ENCODE measurements around the gene KLF12. TPM values are rescaled to one million over a fixed set of nuclear protein-coding genes. Genes with fewer than 3 reads are reported as not detected.

The KLF12 gene
- total RNA-seq, 2 donors from 2014 or later, result 19.9 to 23.8 TPM

DNA sequence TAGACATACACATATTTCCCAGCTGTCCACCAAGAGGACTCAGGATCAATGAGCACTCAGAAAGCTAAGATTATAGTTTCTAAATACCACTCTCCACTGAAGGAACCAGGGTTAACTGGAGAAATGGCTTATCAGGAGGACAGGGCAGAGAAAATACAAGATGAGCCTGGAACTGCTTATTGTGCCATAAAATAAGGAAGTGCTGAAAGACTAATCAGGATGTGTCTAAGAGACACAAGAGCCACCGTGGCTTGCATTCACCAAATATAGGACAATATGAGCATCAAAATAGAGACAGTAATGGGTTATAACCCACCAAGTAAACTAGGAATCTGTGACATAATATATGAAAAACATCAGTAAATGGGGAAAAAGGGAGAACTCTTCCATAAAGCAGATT lies 32.8 kb downstream of the KLF12 start:
- Histone ChIP-seq H3K27ac (no peak overlapping the region), H3K27me3 (replicated peaks; ENCODE audit: insufficient read depth) (no peaks in the 10 kb centered on the region), H3K4me1 (ENCODE audit: control insufficient read depth in 1 of 2, low read depth in 2 of 2) (peaks cover 8 to 18% of the 10 kb centered on the region in 2 donors), H3K4me3 (no peak overlapping the region), H3K9me3 (no peaks in the 10 kb centered on the region), H3K36me3 (no peaks in the 10 kb centered on the region)
- DNase-seq (ENCODE audit: low spot score) (no peak), ATAC-seq (ENCODE audit: insufficient number of reproducible peaks, low FRiP score, low read depth) (no peak)
- no peak for TF ChIP-seq CTCF (IDR thresholded peaks at IDR 0.05)

DNA sequence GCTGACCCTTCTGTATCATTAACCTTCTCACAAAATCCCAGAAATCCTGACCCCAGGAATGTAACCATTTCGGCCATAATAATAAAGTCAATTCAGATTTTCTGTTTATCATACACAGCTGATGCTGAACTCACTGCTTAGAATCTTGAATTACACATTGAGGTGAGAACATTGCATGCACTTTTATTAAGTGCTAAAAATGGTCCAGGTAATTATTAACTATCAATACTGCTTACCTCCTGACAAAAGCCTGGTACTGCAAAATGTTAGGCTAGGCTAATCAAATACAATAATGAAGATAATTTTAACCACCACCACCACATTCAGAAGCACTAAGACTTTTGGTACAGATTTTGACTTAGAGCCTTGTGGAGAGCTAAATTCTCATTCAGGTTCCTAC lies 36.1 kb downstream of the KLF12 start:
- Histone ChIP-seq H3K9me3 (no peaks in the 10 kb centered on the region), H3K4me1 (ENCODE audit: control insufficient read depth in 1 of 2, low read depth in 2 of 2) (peaks cover 3 to 7% of the 10 kb centered on the region in 2 donors), H3K27ac (no peak overlapping the region), H3K4me3 (no peak overlapping the region), H3K36me3 (no peaks in the 10 kb centered on the region), H3K27me3 (replicated peaks; ENCODE audit: insufficient read depth) (no peaks in the 10 kb centered on the region)
- no peak for TF ChIP-seq CTCF (IDR thresholded peaks at IDR 0.05)
- no peak for DNase-seq (ENCODE audit: low spot score)
- no peak for ATAC-seq (ENCODE audit: insufficient number of reproducible peaks, low FRiP score, low read depth)

GRCh38 chr13:74097116-74097515 lies 37.1 kb downstream of the KLF12 start:
- no peak overlapping the region for H3K4me3 ChIP-seq
- TF ChIP-seq CTCF (IDR thresholded peaks at IDR 0.05), result no peak
- no peak for DNase-seq (ENCODE audit: low spot score)

DNA sequence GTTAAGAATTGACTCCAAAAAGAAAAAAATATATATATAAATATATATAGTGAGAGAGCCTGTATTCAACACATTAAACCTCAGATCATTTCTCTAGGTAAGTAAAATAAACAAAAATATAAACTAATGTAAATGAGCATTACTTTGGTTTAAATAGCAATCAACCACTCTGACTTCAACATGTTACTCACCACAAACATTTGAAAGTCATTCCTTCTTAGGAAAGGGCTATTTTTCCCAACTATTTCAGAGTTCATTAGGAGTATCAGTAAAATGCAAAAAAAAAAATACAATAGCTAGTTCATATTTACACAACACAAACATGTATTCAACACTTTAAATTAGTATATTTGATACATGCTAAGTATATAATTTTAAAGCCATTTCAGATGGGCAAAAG lies 40.5 kb downstream of the KLF12 start:
- no peak for TF ChIP-seq CTCF (IDR thresholded peaks at IDR 0.05)
- no peaks in the 10 kb centered on the region for H3K36me3 ChIP-seq
- no peak for DNase-seq (ENCODE audit: low spot score)
- no peak overlapping the region for H3K4me3 ChIP-seq
- H3K4me1 ChIP-seq (ENCODE audit: control insufficient read depth in 1 of 2, low read depth in 2 of 2), result peaks cover 12 to 30% of the 10 kb centered on the region in 2 donors
- no peak for ATAC-seq (ENCODE audit: insufficient number of reproducible peaks, low FRiP score, low read depth)
- no peaks in the 10 kb centered on the region for H3K27me3 ChIP-seq (replicated peaks; ENCODE audit: insufficient read depth)
- no peak overlapping the region for H3K27ac ChIP-seq
- H3K9me3 ChIP-seq, result no peaks in the 10 kb centered on the region

More at GRCh38 chr13:74097116-74097515, 37.1 kb downstream of the KLF12 start:
- H3K4me1 ChIP-seq (ENCODE audit: control insufficient read depth in 1 of 2, low read depth in 2 of 2), result peaks cover 8 to 11% of the 10 kb centered on the region in 2 donors
- H3K27ac ChIP-seq, result no peak overlapping the region
- ATAC-seq (ENCODE audit: insufficient number of reproducible peaks, low FRiP score, low read depth), result no peak
- no peaks in the 10 kb centered on the region for H3K36me3 ChIP-seq
- no peaks in the 10 kb centered on the region for H3K27me3 ChIP-seq (replicated peaks; ENCODE audit: insufficient read depth)
- H3K9me3 ChIP-seq, result no peaks in the 10 kb centered on the region

DNA sequence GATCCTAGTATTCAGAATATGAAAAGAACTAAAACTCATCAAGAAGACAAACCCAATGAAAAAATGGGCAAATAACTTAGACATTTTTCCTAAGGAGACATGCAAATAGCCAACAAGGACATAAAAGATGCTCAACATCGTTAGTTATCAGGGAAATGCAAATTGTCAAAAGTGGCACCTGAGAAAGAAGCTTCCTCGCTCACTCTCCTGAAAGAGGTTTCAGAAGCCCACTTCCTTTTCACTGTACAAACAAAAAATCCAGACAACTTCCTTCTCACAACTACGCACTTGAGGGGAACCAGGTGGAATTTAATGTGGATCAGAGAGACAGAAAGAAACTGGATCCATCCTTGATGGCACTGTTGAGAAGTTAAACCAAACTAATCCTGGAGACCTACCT lies 41.5 kb downstream of the KLF12 start:
- Histone ChIP-seq H3K9me3 (no peaks in the 10 kb centered on the region), H3K27ac (no peak overlapping the region), H3K36me3 (no peaks in the 10 kb centered on the region), H3K4me1 (ENCODE audit: control insufficient read depth in 1 of 2, low read depth in 2 of 2) (peaks cover 12 to 40% of the 10 kb centered on the region in 2 donors), H3K27me3 (replicated peaks; ENCODE audit: insufficient read depth) (no peaks in the 10 kb centered on the region), H3K4me3 (no peak overlapping the region)
- TF ChIP-seq CTCF (IDR thresholded peaks at IDR 0.05), result no peak
- ATAC-seq (ENCODE audit: insufficient number of reproducible peaks, low FRiP score, low read depth) (no peak), DNase-seq (ENCODE audit: low spot score) (no peak)
